SU-DHL-6 (cell line): ENCODE data around the gene LARP4B.

ENCODE experiments used
- CTCF ChIP-seq: fragments of 200-600 bp; sonication (generic); IDR thresholded peaks from one replicate; pipeline ENCODE4 v1.5.1; 2017; ENCODE audit warnings: antibody characterized with exemption, mild to moderate bottlenecking, low read length, moderate library complexity; ENCODE audit not compliant: insufficient read depth, poor library complexity, severe bottlenecking
- EZH2phosphoT487 ChIP-seq: fragments of 200-600 bp; sonication (generic), shearing (Covaris generic); conservative IDR thresholded peaks from 2 replicates; pipeline ENCODE4 v1.6.1; 2018; ENCODE audit warnings: mild to moderate bottlenecking, antibody characterized with exemption, low read length, moderate library complexity, mixed read lengths

- TF ChIP-seq CTCF (no peak), EZH2phosphoT487 (no peak)
Observed at GRCh38 chr10:971613-972012, 40.1 kb upstream of the LARP4B start.
